Mesendoderm (in vitro differentiated cells): Measurements from ENCODE around the gene TXNRD2.

Experiments used
- DNase-seq: peaks from one replicate; pipeline ENCODE4 v3.0.0; 2013
- H2AK5ac ChIP-seq: 2 replicates; pipeline ENCODE4 v1.6.1; 2013; ENCODE audit warnings: low read length, inconsistent platforms
- H2BK120ac ChIP-seq: 2 replicates; pipeline ENCODE4 v1.6.1; 2013; ENCODE audit warnings: low read depth, mild to moderate bottlenecking, low read length, moderate library complexity, mixed read lengths
- H2BK15ac ChIP-seq: replicated peaks from 2 replicates; pipeline ENCODE4 v1.6.1; 2013; ENCODE audit warnings: low read depth, mild to moderate bottlenecking, moderate library complexity
- H2BK5ac ChIP-seq: 2 replicates; pipeline ENCODE4 v1.6.1; 2013; ENCODE audit warnings: low read length, inconsistent platforms
- H3K18ac ChIP-seq: 2 replicates; pipeline ENCODE4 v1.6.1; 2013; ENCODE audit warnings: mild to moderate bottlenecking, low read length, mixed read lengths
- H3K23ac ChIP-seq: one replicate; pipeline ENCODE4 v1.6.1; 2013; ENCODE audit warnings: low read length
- H3K27ac ChIP-seq: 2 replicates; pipeline ENCODE4 v1.5.1; 2013; ENCODE audit warnings: low read depth, mild to moderate bottlenecking, inconsistent platforms, low read length, moderate library complexity
- H3K27me3 ChIP-seq: 2 replicates; pipeline ENCODE4 v1.6.1; 2013; ENCODE audit warnings: low read length, control low read depth, mild to moderate bottlenecking, inconsistent platforms; ENCODE audit not compliant: insufficient read depth, poor library complexity
- H3K36me3 ChIP-seq: 2 replicates; pipeline ENCODE4 v1.6.1; 2013; ENCODE audit warnings: low read length, inconsistent platforms; ENCODE audit not compliant: control insufficient read depth, insufficient read depth
- H3K4ac ChIP-seq: one replicate; pipeline ENCODE4 v1.6.1; 2013; ENCODE audit warnings: low read depth, mild to moderate bottlenecking, low read length, moderate library complexity
- H3K4me1 ChIP-seq: 2 replicates; pipeline ENCODE4 v1.6.1; 2013; ENCODE audit warnings: low read depth, low read length, inconsistent platforms; ENCODE audit not compliant: control insufficient read depth
- H3K4me2 ChIP-seq: 2 replicates; pipeline ENCODE4 v1.6.1; 2013; ENCODE audit warnings: low read length
- H3K4me3 ChIP-seq: 2 replicates; pipeline ENCODE4 v1.5.1; 2013; ENCODE audit warnings: mild to moderate bottlenecking, low read length
- H3K56ac ChIP-seq: one replicate; pipeline ENCODE4 v1.6.1; 2013; ENCODE audit warnings: low read length
- H3K79me1 ChIP-seq: 2 replicates; pipeline ENCODE4 v1.6.1; 2013; ENCODE audit warnings: low read length, inconsistent platforms
- H3K79me2 ChIP-seq: 2 replicates; pipeline ENCODE4 v1.6.1; 2013; ENCODE audit warnings: mild to moderate bottlenecking, low read length; ENCODE audit not compliant: control insufficient read depth, insufficient read depth
- H3K9ac ChIP-seq: 2 replicates; pipeline ENCODE4 v1.6.1; 2013; ENCODE audit warnings: low read length, inconsistent platforms
- H4K5ac ChIP-seq: one replicate; pipeline ENCODE4 v1.6.1; 2013; ENCODE audit warnings: low read length
- H4K8ac ChIP-seq: one replicate; pipeline ENCODE4 v1.6.1; 2013; ENCODE audit warnings: low read depth, mild to moderate bottlenecking, control low read depth, low read length, moderate library complexity
- WGBS: extraction: QIAGEN DNeasy Blood & Tissue Kit; methylation state at CpG from one replicate; pipeline ENCODE4 v1.1.7; 2013; ENCODE audit warnings: low lambda C conversion rate, missing lambda C conversion rate; ENCODE audit not compliant: insufficient coverage; ENCODE audit errors: extremely low coverage; 5-methylcytosine and 5-hydroxymethylcytosine counted together

TXNRD2 gene

GRCh38 chr22:19981171-19981960 lies 39.7 kb upstream of the TXNRD2 start:
- Histone ChIP-seq H4K5ac (no peak overlapping the region), H3K27ac (no peak overlapping the region), H2BK120ac (no peak overlapping the region), H3K56ac (no peak overlapping the region), H2BK15ac (no peak overlapping the region), H3K79me2 (no peaks in the 10 kb centered on the region), H3K4me2 (no peak overlapping the region), H4K8ac (no peak overlapping the region), H3K36me3 (peaks cover 4% of the 10 kb centered on the region), H3K4me1 (peaks cover 5% of the 10 kb centered on the region), H3K27me3 (no peaks in the 10 kb centered on the region), H3K79me1 (peaks cover 7% of the 10 kb centered on the region), H3K18ac (no peak overlapping the region), H3K23ac (no peak overlapping the region), H3K4ac (no peak overlapping the region), H2BK5ac (no peak overlapping the region), H2AK5ac (no peak overlapping the region), H3K9ac (no peak overlapping the region), H3K4me3 (no peak overlapping the region)
- WGBS, result no CpG with 5 or more reads among the region's 33 CpGs
- DNase-seq, result no peak

- Histone ChIP-seq H3K79me1 (peaks cover 2% of the 10 kb centered on the region), H3K27me3 (no peaks in the 10 kb centered on the region), H3K4me1 (no peaks in the 10 kb centered on the region), H4K8ac (no peak overlapping the region), H3K18ac (no peak overlapping the region), H3K36me3 (peaks cover 4% of the 10 kb centered on the region), H3K27ac (no peak overlapping the region), H3K9ac (no peak overlapping the region), H3K79me2 (no peaks in the 10 kb centered on the region), H3K56ac (no peak overlapping the region), H2BK15ac (no peak overlapping the region), H4K5ac (no peak overlapping the region), H3K4me2 (no peak overlapping the region), H3K4ac (no peak overlapping the region), H3K4me3 (no peak overlapping the region), H2BK120ac (no peak overlapping the region), H3K23ac (no peak overlapping the region), H2AK5ac (no peak overlapping the region), H2BK5ac (no peak overlapping the region)
- no peak for DNase-seq
- WGBS, result no CpG with 5 or more reads among the region's 7 CpGs
Observed at GRCh38 chr22:19980766-19981165, 39.1 kb upstream of the TXNRD2 start.

DNA sequence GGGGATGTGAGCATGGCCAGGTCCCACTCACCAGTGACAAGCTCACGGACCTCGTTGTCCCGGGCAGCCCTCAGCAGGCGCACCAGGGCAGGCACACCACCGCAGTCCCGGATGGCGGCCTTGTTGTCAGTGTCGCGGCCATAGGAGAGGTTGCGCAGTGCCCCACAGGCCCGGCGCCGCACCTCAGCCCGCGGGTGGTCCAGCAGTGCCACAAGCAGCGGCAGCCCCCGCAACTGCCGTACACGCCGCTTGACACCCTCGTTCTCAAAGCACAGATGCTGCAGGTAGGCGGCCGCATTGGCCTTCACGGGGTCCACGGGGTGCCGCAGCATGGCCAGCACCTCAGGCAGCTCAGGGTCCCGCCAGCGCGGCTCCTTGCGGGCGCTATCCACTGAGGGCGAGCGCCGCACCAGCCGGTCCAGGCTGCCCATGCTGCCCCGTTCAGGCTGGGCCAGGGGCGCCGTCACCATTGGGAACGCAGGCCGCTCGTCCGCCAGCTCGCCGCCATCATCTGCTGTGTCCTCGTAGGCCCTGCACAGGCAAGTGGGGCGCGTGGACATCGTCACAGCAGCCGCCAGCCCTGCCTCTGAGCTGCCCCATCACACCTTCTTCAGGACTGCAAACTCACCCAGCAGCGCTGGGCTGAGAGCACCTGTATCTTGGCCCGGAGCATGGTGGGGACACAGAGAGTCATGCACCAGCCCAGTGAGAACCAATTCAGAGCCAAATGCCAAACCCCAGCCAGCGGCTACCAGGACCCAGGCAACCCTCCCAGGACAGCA lies 38.3 kb upstream of the TXNRD2 start:
- Histone ChIP-seq H3K4me1 (peaks cover 7% of the 10 kb centered on the region), H3K36me3 (peaks cover 4% of the 10 kb centered on the region)
- no CpG with 5 or more reads among the region's 52 CpGs for WGBS

GRCh38 chr22:19978748-19979147 lies 37.1 kb upstream of the TXNRD2 start:
- Histone ChIP-seq H3K23ac (no peak overlapping the region), H3K27me3 (no peaks in the 10 kb centered on the region), H2BK15ac (no peak overlapping the region), H3K18ac (no peak overlapping the region), H3K4me2 (no peak overlapping the region), H3K36me3 (peaks cover 4% of the 10 kb centered on the region), H3K9ac (no peak overlapping the region), H2BK120ac (no peak overlapping the region), H3K56ac (no peak overlapping the region), H3K4me3 (no peak overlapping the region), H3K79me1 (no peaks in the 10 kb centered on the region), H3K79me2 (no peaks in the 10 kb centered on the region), H4K8ac (no peak overlapping the region), H2AK5ac (no peak overlapping the region), H3K4ac (no peak overlapping the region), H3K4me1 (peaks cover 8% of the 10 kb centered on the region), H2BK5ac (no peak overlapping the region), H4K5ac (no peak overlapping the region), H3K27ac (no peak overlapping the region)
- no CpG with 5 or more reads among the region's 17 CpGs for WGBS
- DNase-seq, result no peak

More for the DNA sequence above, 38.3 kb upstream of the TXNRD2 start:
- H3K23ac ChIP-seq, result no peak overlapping the region
- no peak overlapping the region for H2BK15ac ChIP-seq
- H3K27ac ChIP-seq, result no peak overlapping the region
- no peak overlapping the region for H3K9ac ChIP-seq
- H2AK5ac ChIP-seq, result no peak overlapping the region
- H3K4me2 ChIP-seq, result no peak overlapping the region
- H3K79me1 ChIP-seq, result no peaks in the 10 kb centered on the region
- no peaks in the 10 kb centered on the region for H3K79me2 ChIP-seq
- no peak overlapping the region for H3K18ac ChIP-seq
- no peaks in the 10 kb centered on the region for H3K27me3 ChIP-seq
- no peak overlapping the region for H3K4me3 ChIP-seq
- H4K5ac ChIP-seq, result no peak overlapping the region
- H4K8ac ChIP-seq, result no peak overlapping the region
- no peak overlapping the region for H2BK5ac ChIP-seq
- no peak overlapping the region for H3K56ac ChIP-seq
- H3K4ac ChIP-seq, result no peak overlapping the region
- no peak for DNase-seq
- no peak overlapping the region for H2BK120ac ChIP-seq

GRCh38 chr22:19977296-19978243 lies 36.0 kb upstream of the TXNRD2 start:
- H3K18ac ChIP-seq, result no peak overlapping the region
- H3K27ac ChIP-seq, result no peak overlapping the region
- no CpG with 5 or more reads among the region's 32 CpGs for WGBS
- H3K27me3 ChIP-seq, result no peaks in the 10 kb centered on the region
- no peaks in the 10 kb centered on the region for H3K79me2 ChIP-seq
- no peak overlapping the region for H3K23ac ChIP-seq
- H2BK120ac ChIP-seq, result no peak overlapping the region
- H3K4me3 ChIP-seq, result no peak overlapping the region
- peaks cover 8% of the 10 kb centered on the region for H3K4me1 ChIP-seq
- no peak overlapping the region for H3K4me2 ChIP-seq
- no peak overlapping the region for H2AK5ac ChIP-seq
- peaks cover 4% of the 10 kb centered on the region for H3K36me3 ChIP-seq
- H2BK5ac ChIP-seq, result no peak overlapping the region
- no peak for DNase-seq
- H3K9ac ChIP-seq, result no peak overlapping the region
- H3K4ac ChIP-seq, result no peak overlapping the region
- no peak overlapping the region for H4K5ac ChIP-seq
- no peaks in the 10 kb centered on the region for H3K79me1 ChIP-seq
- no peak overlapping the region for H3K56ac ChIP-seq
- no peak overlapping the region for H2BK15ac ChIP-seq
- no peak overlapping the region for H4K8ac ChIP-seq
